Spinal cord (tissue), 10 donors: ENCODE results near the gene GPR146. TPM values are rescaled to one million over a fixed set of nuclear protein-coding genes. Genes with fewer than 3 reads are reported as not detected.
A peak's percentile ranks its signal among the peaks of the same experiment; 100 is the strongest.

Experiments used
- DNase-seq, 6 donors: peaks; one replicate each; pipeline versions ENCODE4 v3.0.0 to v3.0.0-alpha.2; 2013 to 2015; ENCODE audit warnings: low spot score in 6 of 6, low read depth in 4 of 6
- H3K27ac ChIP-seq: one replicate; pipeline ENCODE4 v1.5.1; 2013; ENCODE audit warnings: low read depth, low read length, control low read depth
- H3K27me3 ChIP-seq: one replicate; pipeline ENCODE4 v1.6.1; 2013; ENCODE audit warnings: low read length; ENCODE audit not compliant: control insufficient read depth, insufficient read depth
- H3K36me3 ChIP-seq: one replicate; pipeline ENCODE4 v1.6.1; 2013; ENCODE audit warnings: low read length; ENCODE audit not compliant: control insufficient read depth, insufficient read depth
- H3K4me1 ChIP-seq: one replicate; pipeline ENCODE4 v1.6.1; 2013; ENCODE audit warnings: low read length; ENCODE audit not compliant: control insufficient read depth, insufficient read depth
- H3K4me3 ChIP-seq: one replicate; pipeline ENCODE4 v1.5.1; 2013; ENCODE audit warnings: low read depth, low read length, control low read depth
- H3K9me3 ChIP-seq: one replicate; pipeline ENCODE4 v1.6.1; 2013; ENCODE audit warnings: low read length; ENCODE audit not compliant: control insufficient read depth, insufficient read depth
- WGBS: methylation state at CpG from one replicate; pipeline ENCODE4 v1.1.5; 2013; ENCODE audit warnings: missing lambda C conversion rate; ENCODE audit not compliant: insufficient coverage; 5-methylcytosine and 5-hydroxymethylcytosine counted together
- polyA plus RNA-seq, 2 donors: library from polyadenylated mRNA; unstranded; fragments of 120-200 nt; gene quantifications; one replicate each; pipeline ENCODE4 v1.2.1, GENCODE V29; 2013; ENCODE audit not compliant: insufficient read length in 2 of 2
- total RNA-seq, 2 donors: library from RNA; depleted of rRNA in 1 of 2; stranded (reverse); fragments of 120-200 nt in 1 of 2; fragments of >200 nt in 1 of 2; gene quantifications; one replicate each; pipeline versions ENCODE4 v1.2.3 to v1.2.4, GENCODE V29; 2013 to 2014
- donor health status: healthy.

GPR146 gene
- total and polyA plus RNA-seq, 4 donors, result 3.2 to 6.4 (median 3.9) TPM

- no peaks in the 10 kb centered on the region for H3K36me3 ChIP-seq
- peaks cover 53% of the 10 kb centered on the region for H3K4me1 ChIP-seq
- no peaks in the 10 kb centered on the region for H3K9me3 ChIP-seq
- H3K27ac ChIP-seq, result no peak overlapping the region
- DNase-seq, result peak in 1 of 6 donors; percentile 52
- WGBS, result 53% methylated on average over 31 of the region's 40 CpGs
- H3K4me3 ChIP-seq, result no peak overlapping the region
- no peaks in the 10 kb centered on the region for H3K27me3 ChIP-seq
These were observed 2.5 kb upstream of the GPR146 start for GRCh38 chr7:1041551-1042491.

GRCh38 chr7:1042492-1042833 lies 1.9 kb upstream of the GPR146 start:
- Histone ChIP-seq H3K4me1 (peaks cover 59% of the 10 kb centered on the region), H3K27me3 (no peaks in the 10 kb centered on the region), H3K36me3 (no peaks in the 10 kb centered on the region), H3K27ac (no peak overlapping the region), H3K9me3 (no peaks in the 10 kb centered on the region), H3K4me3 (no peak overlapping the region)
- WGBS, result 93% methylated on average over 4 of the region's 7 CpGs
- DNase-seq, result no peak

- H3K4me1 ChIP-seq, result peaks cover 71% of the 10 kb centered on the region
- peak overlapping the region; percentile 41 for H3K4me3 ChIP-seq
- H3K9me3 ChIP-seq, result no peaks in the 10 kb centered on the region
- WGBS, result 60% methylated on average over 16 of the region's 18 CpGs
- DNase-seq, result no peak
- no peaks in the 10 kb centered on the region for H3K27me3 ChIP-seq
- peak overlapping the region; percentile 93 for H3K27ac ChIP-seq
- H3K36me3 ChIP-seq, result no peaks in the 10 kb centered on the region
These were observed 676 bp upstream of the GPR146 start for GRCh38 chr7:1043552-1044188.

GRCh38 chr7:1045069-1046063 lies 1.0 kb downstream of the GPR146 start:
- H3K27ac ChIP-seq, result peak overlapping the region; percentile 67

GRCh38 chr7:1046722-1047679 lies 2.7 kb downstream of the GPR146 start:
- Histone ChIP-seq H3K4me3 (no peak overlapping the region), H3K27me3 (no peaks in the 10 kb centered on the region), H3K27ac (peak overlapping the region; percentile 47), H3K36me3 (peaks cover 20% of the 10 kb centered on the region), H3K9me3 (no peaks in the 10 kb centered on the region), H3K4me1 (peaks cover 90% of the 10 kb centered on the region)
- DNase-seq, result peak in 1 of 6 donors; percentile 39
- 79% methylated on average over 13 of the region's 15 CpGs for WGBS

More at GRCh38 chr7:1045069-1046063, 1.0 kb downstream of the GPR146 start:
- Histone ChIP-seq H3K36me3 (peaks cover 10% of the 10 kb centered on the region), H3K9me3 (no peaks in the 10 kb centered on the region), H3K27me3 (no peaks in the 10 kb centered on the region), H3K4me1 (peaks cover 88% of the 10 kb centered on the region), H3K4me3 (peak overlapping the region; percentile 37)
- 72% methylated on average over 17 of the region's 21 CpGs for WGBS
- DNase-seq, result no peak

GRCh38 chr7:1049006-1049741 lies 4.8 kb downstream of the GPR146 start:
- WGBS, result 75% methylated on average over 19 of the region's 23 CpGs
- Histone ChIP-seq H3K36me3 (peaks cover 27% of the 10 kb centered on the region), H3K4me1 (peaks cover 96% of the 10 kb centered on the region), H3K4me3 (no peak overlapping the region), H3K27ac (no peak overlapping the region), H3K9me3 (no peaks in the 10 kb centered on the region), H3K27me3 (no peaks in the 10 kb centered on the region)
- no peak for DNase-seq

- Histone ChIP-seq H3K36me3 (peaks cover 32% of the 10 kb centered on the region), H3K9me3 (no peaks in the 10 kb centered on the region), H3K4me3 (no peak overlapping the region), H3K27ac (no peak overlapping the region), H3K27me3 (no peaks in the 10 kb centered on the region), H3K4me1 (peaks cover 99% of the 10 kb centered on the region)
- DNase-seq, result no peak
- 84% methylated on average over 8 of the region's 8 CpGs for WGBS
These were observed 5.5 kb downstream of the GPR146 start for GRCh38 chr7:1049801-1050200.

GRCh38 chr7:1050254-1050906 lies 6.0 kb downstream of the GPR146 start:
- no peak for DNase-seq
- Histone ChIP-seq H3K4me1 (peaks cover 100% of the 10 kb centered on the region), H3K27ac (no peak overlapping the region), H3K9me3 (no peaks in the 10 kb centered on the region), H3K27me3 (no peaks in the 10 kb centered on the region), H3K36me3 (peaks cover 38% of the 10 kb centered on the region), H3K4me3 (no peak overlapping the region)
- 95% methylated on average over 26 of the region's 30 CpGs for WGBS
